DND-41 (cell line): Measurements from ENCODE around the gene CASKIN2.

ENCODE experiments used
- ATAC-seq: fragments of 200-7000 bp; cut with Tn5 transposase; 3 replicates; pipeline ENCODE4 v1.9.1; 2021; ENCODE audit warnings: low read depth; ENCODE audit not compliant: insufficient read depth
- DNase-seq: peaks from one replicate; pipeline ENCODE4 v3.0.0-alpha.2; 2020
- H2AFZ ChIP-seq: 2 replicates; pipeline ENCODE4 v1.6.0; 2012; ENCODE audit warnings: low read depth, low read length
- H3K27ac ChIP-seq: 2 replicates; pipeline ENCODE4 v1.5.1; 2012; ENCODE audit warnings: low read length, inconsistent platforms
- H3K27me3 ChIP-seq: fragments of 200-600 bp; sonication (generic); 2 replicates; pipeline ENCODE4 v1.6.0; 2012; ENCODE audit warnings: low read length, mild to moderate bottlenecking, inconsistent platforms; ENCODE audit not compliant: insufficient read depth, poor library complexity
- H3K36me3 ChIP-seq: 2 replicates; pipeline ENCODE4 v1.5.1; 2012; ENCODE audit warnings: low read length, inconsistent platforms; ENCODE audit not compliant: insufficient read depth
- H3K4me1 ChIP-seq: 2 replicates; pipeline ENCODE4 v1.5.1; 2012; ENCODE audit warnings: mild to moderate bottlenecking, low read length; ENCODE audit not compliant: insufficient read depth
- H3K4me2 ChIP-seq: 2 replicates; pipeline ENCODE4 v1.6.0; 2012; ENCODE audit warnings: mild to moderate bottlenecking, moderate library complexity, low read length, inconsistent platforms; ENCODE audit not compliant: insufficient read depth
- H3K4me3 ChIP-seq, 2 experiments: fragments of 200-600 bp in 1 of 2; shearing (Covaris generic) in 1 of 2; 2 replicates each; pipeline ENCODE4 v1.5.1; 2012 to 2016; ENCODE audit warnings: inconsistent platforms in 2 of 2, low read length in 2 of 2, mild to moderate bottlenecking in 2 of 2, low read depth in 1 of 2, moderate library complexity in 1 of 2
- H3K79me2 ChIP-seq: 2 replicates; pipeline ENCODE4 v1.6.0; 2012; ENCODE audit warnings: low read length, inconsistent platforms; ENCODE audit not compliant: insufficient read depth
- H3K9ac ChIP-seq: 2 replicates; pipeline ENCODE4 v1.6.0; 2012; ENCODE audit warnings: low read depth, mild to moderate bottlenecking, inconsistent platforms, low read length, moderate library complexity
- H3K9me3 ChIP-seq: 2 replicates; pipeline ENCODE4 v1.5.1; 2012; ENCODE audit warnings: low read length, moderate library complexity, mild to moderate bottlenecking, inconsistent platforms; ENCODE audit not compliant: insufficient read depth, severe bottlenecking
- H4K20me1 ChIP-seq: 2 replicates; pipeline ENCODE4 v1.6.0; 2012; ENCODE audit warnings: low read length; ENCODE audit not compliant: insufficient read depth
- EZH2 ChIP-seq: IDR thresholded peaks from 3 replicates; pipeline ENCODE4 v1.6.1; 2012; ENCODE audit warnings: borderline replicate concordance, low read depth, mild to moderate bottlenecking, moderate library complexity, low read length, inconsistent platforms; ENCODE audit not compliant: severe bottlenecking
- TF ChIP-seq, protein P1 (sequence below): IDR thresholded peaks from 2 replicates; pipeline ENCODE4 v1.5.1; 2012; ENCODE audit warnings: borderline replicate concordance, low read length, moderate library complexity, mild to moderate bottlenecking; ENCODE audit not compliant: poor library complexity, severe bottlenecking; ENCODE audit errors: extremely low read depth

CASKIN2 gene

DNA sequence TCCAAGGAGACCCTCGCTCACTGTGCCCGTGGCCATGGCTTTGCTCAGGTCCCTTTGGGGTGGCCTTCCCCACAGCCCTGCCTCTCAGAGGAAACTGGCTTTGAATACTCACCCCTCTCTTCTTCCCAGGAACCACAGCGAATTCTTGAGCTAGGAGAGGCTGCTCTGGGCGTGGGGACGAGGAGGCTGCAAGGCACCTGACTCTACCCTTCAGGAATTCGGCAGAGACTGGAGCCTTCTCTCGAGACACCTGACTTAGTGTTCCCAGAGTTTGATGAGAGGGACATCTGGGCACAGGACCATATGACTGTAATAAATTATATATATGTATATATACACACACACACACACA, 16.4 kb upstream of the CASKIN2 start:
- Histone ChIP-seq H3K4me3 (no peak overlapping the region), H3K9me3 (no peaks in the 10 kb centered on the region), H2AFZ (no peak overlapping the region), H3K27ac (no peak overlapping the region), H3K27me3 (no peaks in the 10 kb centered on the region), H3K79me2 (no peaks in the 10 kb centered on the region), H4K20me1 (no peaks in the 10 kb centered on the region), H3K9ac (no peak overlapping the region), H3K4me2 (no peak overlapping the region), H3K36me3 (no peaks in the 10 kb centered on the region), H3K4me1 (no peaks in the 10 kb centered on the region)
- no peak for DNase-seq
- TF ChIP-seq EZH2 = no peak
- TF ChIP-seq, protein P1, sequence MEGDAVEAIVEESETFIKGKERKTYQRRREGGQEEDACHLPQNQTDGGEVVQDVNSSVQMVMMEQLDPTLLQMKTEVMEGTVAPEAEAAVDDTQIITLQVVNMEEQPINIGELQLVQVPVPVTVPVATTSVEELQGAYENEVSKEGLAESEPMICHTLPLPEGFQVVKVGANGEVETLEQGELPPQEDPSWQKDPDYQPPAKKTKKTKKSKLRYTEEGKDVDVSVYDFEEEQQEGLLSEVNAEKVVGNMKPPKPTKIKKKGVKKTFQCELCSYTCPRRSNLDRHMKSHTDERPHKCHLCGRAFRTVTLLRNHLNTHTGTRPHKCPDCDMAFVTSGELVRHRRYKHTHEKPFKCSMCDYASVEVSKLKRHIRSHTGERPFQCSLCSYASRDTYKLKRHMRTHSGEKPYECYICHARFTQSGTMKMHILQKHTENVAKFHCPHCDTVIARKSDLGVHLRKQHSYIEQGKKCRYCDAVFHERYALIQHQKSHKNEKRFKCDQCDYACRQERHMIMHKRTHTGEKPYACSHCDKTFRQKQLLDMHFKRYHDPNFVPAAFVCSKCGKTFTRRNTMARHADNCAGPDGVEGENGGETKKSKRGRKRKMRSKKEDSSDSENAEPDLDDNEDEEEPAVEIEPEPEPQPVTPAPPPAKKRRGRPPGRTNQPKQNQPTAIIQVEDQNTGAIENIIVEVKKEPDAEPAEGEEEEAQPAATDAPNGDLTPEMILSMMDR = no peak
- ATAC-seq = no peak

DNA sequence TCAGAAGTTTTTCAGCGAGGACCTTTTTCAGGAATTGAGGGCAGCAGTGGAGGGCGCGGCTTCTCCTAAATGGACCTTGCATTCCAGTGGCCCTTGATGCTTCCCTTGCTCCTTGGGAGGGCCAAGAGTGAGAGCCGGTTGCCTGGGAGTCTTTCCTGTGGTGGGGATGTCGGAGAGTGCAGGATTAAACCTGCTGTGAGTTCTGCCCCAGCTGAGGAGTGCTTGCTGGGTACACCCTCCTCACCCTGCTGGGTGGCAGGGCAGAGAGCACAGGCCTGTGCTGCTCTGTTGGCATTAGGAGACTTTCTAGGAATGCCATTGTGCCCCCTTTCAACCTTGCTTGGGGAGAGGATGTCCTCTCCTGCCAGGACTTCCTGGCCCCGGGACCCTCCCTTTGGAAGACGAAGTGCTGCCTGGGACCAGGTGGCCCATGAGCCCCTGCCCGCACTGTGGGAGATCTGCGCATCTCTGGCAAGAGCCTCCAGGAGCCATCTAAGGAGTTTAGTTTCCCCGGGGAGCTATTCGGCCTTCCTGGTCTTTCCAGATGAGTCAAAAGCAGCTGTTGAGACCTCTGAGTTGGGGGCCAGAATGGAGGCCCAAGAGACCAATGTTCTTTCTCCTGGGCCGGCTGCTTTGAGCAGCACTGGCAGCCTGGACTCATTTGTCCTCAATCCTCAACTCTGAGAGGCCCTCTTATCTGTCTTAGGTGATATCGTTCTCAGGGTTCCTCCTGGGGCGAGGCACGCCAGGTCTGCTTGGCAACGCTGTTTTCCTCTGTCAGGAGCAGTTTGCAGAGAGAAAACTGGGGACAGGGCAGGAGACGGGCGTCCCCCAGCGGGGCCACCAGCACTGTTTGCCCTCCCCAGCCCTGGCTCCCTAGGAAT, 15.7 kb upstream of the CASKIN2 start:
- Histone ChIP-seq H3K27me3 (no peaks in the 10 kb centered on the region), H3K9ac (no peak overlapping the region), H3K27ac (no peak overlapping the region), H3K4me2 (no peak overlapping the region), H4K20me1 (no peaks in the 10 kb centered on the region; the same call in 1 of the 2 replicates), H3K79me2 (no peaks in the 10 kb centered on the region), H3K36me3 (no peaks in the 10 kb centered on the region), H2AFZ (no peak overlapping the region), H3K4me1 (no peaks in the 10 kb centered on the region), H3K4me3 (no peak overlapping the region), H3K9me3 (no peaks in the 10 kb centered on the region)
- ATAC-seq = no peak
- DNase-seq = no peak
- no peak for TF ChIP-seq EZH2
- TF ChIP-seq, protein P1 = no peak

- Histone ChIP-seq H4K20me1 (no peaks in the 10 kb centered on the region; the same call in none of the 2 replicates), H3K27ac (no peak overlapping the region), H3K4me3 (no peak overlapping the region), H3K36me3 (peaks cover 23% of the 10 kb centered on the region), H3K4me1 (no peaks in the 10 kb centered on the region), H3K79me2 (no peaks in the 10 kb centered on the region), H3K9ac (no peak overlapping the region), H3K27me3 (no peaks in the 10 kb centered on the region), H2AFZ (no peak overlapping the region), H3K4me2 (no peak overlapping the region), H3K9me3 (no peaks in the 10 kb centered on the region)
- ATAC-seq = no peak
- TF ChIP-seq, protein P1 = no peak
- no peak for TF ChIP-seq EZH2
- no peak for DNase-seq
These were observed 11.4 kb upstream of the CASKIN2 start for GRCh38 chr17:75526555-75527270.
